ENCODE results near the gene PROCA1.

GRCh38 chr17:28747051-28747691, 35.5 kb upstream of the PROCA1 start:
- TF ChIP-seq CTCF (IDR thresholded peaks at IDR 0.05) = no peak
- TF ChIP-seq POLR2A (IDR thresholded peaks at IDR 0.05) = no peak
